BLaER1 treated with 17β-estradiol and CSF1 and Interleukin-3, amounts not matched to agents 10 nM and 100 nM (cell line): ENCODE data around the gene DPYD.
A peak's percentile ranks its signal among the peaks of the same experiment; 100 is the strongest.
"Not testable (repeated sequence)": the region's sequence is repeated elsewhere in the genome, so short reads cannot be mapped to it uniquely, and the experiment has no call there.

ENCODE experiments used
- H3K27ac ChIP-seq, 11 experiments: shearing (Covaris generic); formaldehyde crosslinking; 2 replicates each; pipeline ENCODE4 v1.8.1; 2022
- H3K27me3 ChIP-seq, 11 experiments: shearing (Covaris generic); formaldehyde crosslinking; 2 replicates each; pipeline ENCODE4 v1.8.1; 2022
- H3K36me3 ChIP-seq, 11 experiments: shearing (Covaris generic); formaldehyde crosslinking; 2 replicates each; pipeline ENCODE4 v1.8.1; 2022
- H3K4me1 ChIP-seq, 10 experiments: shearing (Covaris generic); formaldehyde crosslinking; 2 replicates each; pipeline ENCODE4 v1.8.1; 2022
- H3K4me2 ChIP-seq, 11 experiments: shearing (Covaris generic); formaldehyde crosslinking; 2 replicates each; pipeline ENCODE4 v1.8.1; 2022
- H3K4me3 ChIP-seq, 10 experiments: shearing (Covaris generic); formaldehyde crosslinking; 2 replicates each; pipeline ENCODE4 v1.8.1; 2022
- H3K9ac ChIP-seq, 11 experiments: shearing (Covaris generic); formaldehyde crosslinking; 2 replicates each; pipeline ENCODE4 v1.8.1; 2022
- H3K9me3 ChIP-seq, 11 experiments: shearing (Covaris generic); formaldehyde crosslinking; replicated peaks in 1 of 11; 2 replicates each; pipeline ENCODE4 v1.8.1; 2022
- H4K20me1 ChIP-seq, 11 experiments: shearing (Covaris generic); formaldehyde crosslinking; 2 replicates each; pipeline ENCODE4 v1.8.1; 2022
- Cebpa-rat ChIP-seq, 11 experiments: shearing (Covaris generic); IDR thresholded peaks; 2 replicates each; pipeline ENCODE4 v1.8.1; 2022

Gene DPYD

GRCh38 chr1:97350241-97350640 lies 570.6 kb downstream of the DPYD start:
- Histone ChIP-seq H3K27me3 (no peaks in the 10 kb centered on the region), H3K9me3 (no peaks in the 10 kb centered on the region), H3K9ac (no peak overlapping the region), H3K4me3 (no peak overlapping the region), H3K4me2 (no peak overlapping the region), H3K36me3 (peaks cover 0 to 15% (median 0%) of the 10 kb centered on the region in 11 experiments; a peak in 2 of 22 replicates), H4K20me1 (no peaks in the 10 kb centered on the region), H3K4me1 (peaks cover 0 to 8% (median 0%) of the 10 kb centered on the region in 10 experiments; a peak in 2 of 20 replicates), H3K27ac (no peak overlapping the region)
- no peak for TF ChIP-seq Cebpa-rat (IDR thresholded peaks at IDR 0.05)

DNA sequence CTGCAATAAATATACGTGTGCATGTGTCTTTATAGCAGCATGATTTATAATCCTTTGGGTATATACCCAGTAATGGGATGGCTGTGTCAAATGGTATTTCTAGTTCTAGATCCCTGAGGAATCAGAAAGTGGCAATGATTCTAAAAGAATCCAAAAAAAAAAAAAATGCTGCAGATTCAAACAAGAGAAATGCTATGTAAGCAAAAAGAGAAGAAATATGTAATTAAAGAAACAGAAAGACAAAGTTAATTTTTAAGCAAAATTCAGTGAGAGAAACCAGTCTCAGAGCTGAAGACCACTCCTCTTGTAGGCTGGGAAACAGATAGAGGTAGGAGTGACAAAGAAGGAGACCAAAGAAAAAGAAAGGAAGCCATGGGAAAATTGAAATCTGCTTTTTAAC lies 571.0 kb downstream of the DPYD start:
- H3K4me1 ChIP-seq, H3K4me2 ChIP-seq, H3K27ac ChIP-seq, H3K9me3 ChIP-seq, H3K27me3 ChIP-seq, H4K20me1 ChIP-seq, H3K9ac ChIP-seq, H3K4me3 ChIP-seq: not testable (repeated sequence)
- peaks cover 0 to 15% (median 0%) of the 10 kb centered on the region in 11 experiments; a peak in 2 of 22 replicates for H3K36me3 ChIP-seq

GRCh38 chr1:97348599-97349265 lies 572.1 kb downstream of the DPYD start:
- no peak overlapping the region for H3K4me3 ChIP-seq
- peaks cover 0 to 8% (median 0%) of the 10 kb centered on the region in 10 experiments; a peak in 2 of 20 replicates for H3K4me1 ChIP-seq
- no peak overlapping the region for H3K27ac ChIP-seq
- peaks cover 0 to 10% (median 0%) of the 10 kb centered on the region in 11 experiments; a peak in 1 of 22 replicates for H3K36me3 ChIP-seq
- no peaks in the 10 kb centered on the region for H3K27me3 ChIP-seq
- no peaks in the 10 kb centered on the region for H4K20me1 ChIP-seq
- TF ChIP-seq Cebpa-rat (IDR thresholded peaks at IDR 0.05) = no peak
- no peaks in the 10 kb centered on the region for H3K9me3 ChIP-seq
- no peak overlapping the region for H3K9ac ChIP-seq
- no peak overlapping the region for H3K4me2 ChIP-seq

GRCh38 chr1:97340951-97341350 lies 579.9 kb downstream of the DPYD start:
- no peaks in the 10 kb centered on the region for H4K20me1 ChIP-seq
- H3K9me3 ChIP-seq = no peaks in the 10 kb centered on the region
- H3K4me1 ChIP-seq = no peaks in the 10 kb centered on the region
- no peak overlapping the region for H3K4me3 ChIP-seq
- H3K27me3 ChIP-seq = no peaks in the 10 kb centered on the region
- H3K9ac ChIP-seq = no peak overlapping the region
- H3K4me2 ChIP-seq = no peak overlapping the region
- TF ChIP-seq Cebpa-rat (IDR thresholded peaks at IDR 0.05) = no peak
- H3K36me3 ChIP-seq = peaks cover 0 to 13% (median 0%) of the 10 kb centered on the region in 11 experiments; a peak in 2 of 22 replicates
- H3K27ac ChIP-seq = no peak overlapping the region

- Histone ChIP-seq H3K36me3 (peaks cover 0 to 13% (median 0%) of the 10 kb centered on the region in 11 experiments; a peak in 2 of 22 replicates), H3K9me3 (no peaks in the 10 kb centered on the region), H3K4me1 (no peaks in the 10 kb centered on the region), H3K9ac (no peak overlapping the region), H3K4me3 (no peak overlapping the region), H3K27me3 (no peaks in the 10 kb centered on the region), H3K27ac (no peak overlapping the region), H4K20me1 (no peaks in the 10 kb centered on the region), H3K4me2 (no peak overlapping the region)
- TF ChIP-seq Cebpa-rat (IDR thresholded peaks at IDR 0.05) = no peak; a peak in 1 of 22 replicates
Observed at GRCh38 chr1:97338347-97338746, 582.5 kb downstream of the DPYD start.

DNA sequence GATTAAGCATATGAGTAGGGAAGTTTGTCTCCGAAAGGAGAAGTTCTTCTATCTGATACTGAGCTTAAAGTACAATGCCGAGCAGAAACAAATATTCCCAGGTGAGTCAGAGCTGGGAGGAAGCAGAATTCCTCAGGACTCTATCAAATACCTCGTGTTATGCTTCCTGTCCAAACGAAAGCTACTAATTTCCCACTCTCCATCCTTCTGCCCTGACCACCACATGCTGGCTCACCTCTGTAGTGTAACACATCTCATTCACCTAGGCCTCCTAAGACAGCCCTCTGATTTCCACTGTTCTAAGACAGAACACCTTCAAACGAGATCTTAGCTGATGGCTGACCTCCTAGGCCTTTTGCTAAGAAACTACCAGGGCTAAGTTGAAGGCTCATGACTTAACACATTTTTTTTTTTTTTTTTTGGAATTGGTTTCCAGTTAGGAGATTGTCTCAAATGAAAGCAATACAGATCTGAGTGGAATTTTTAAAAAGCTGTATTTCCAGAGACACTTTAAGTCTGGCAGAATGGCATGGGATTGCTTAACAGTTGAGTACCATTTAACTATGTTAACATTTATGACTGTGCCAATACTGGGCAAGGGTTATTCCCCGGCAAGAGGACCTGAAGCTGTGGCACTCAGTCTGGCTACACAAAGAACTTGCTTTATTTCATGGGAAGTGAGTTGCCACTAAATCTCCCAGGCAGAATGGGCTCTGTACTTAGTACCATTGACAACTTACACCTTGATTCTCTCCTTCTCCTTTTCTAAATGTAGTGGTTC lies 583.4 kb downstream of the DPYD start:
- Histone ChIP-seq H3K27ac (no peak overlapping the region), H3K36me3 (peaks cover 0 to 13% (median 0%) of the 10 kb centered on the region in 11 experiments; a peak in 2 of 22 replicates), H3K4me1 (no peaks in the 10 kb centered on the region), H4K20me1 (no peaks in the 10 kb centered on the region), H3K9me3 (no peaks in the 10 kb centered on the region), H3K4me3 (no peak overlapping the region), H3K4me2 (no peak overlapping the region), H3K27me3 (no peaks in the 10 kb centered on the region), H3K9ac (no peak overlapping the region)
- TF ChIP-seq Cebpa-rat (IDR thresholded peaks at IDR 0.05) = no peak

GRCh38 chr1:97334454-97334853 lies 586.4 kb downstream of the DPYD start:
- Histone ChIP-seq H3K27me3 (no peaks in the 10 kb centered on the region), H3K9ac (no peak overlapping the region), H3K27ac (no peak overlapping the region), H3K4me1 (peaks cover 0 to 8% (median 0%) of the 10 kb centered on the region in 10 experiments; a peak in 6 of 20 replicates), H3K9me3 (no peaks in the 10 kb centered on the region), H4K20me1 (no peaks in the 10 kb centered on the region), H3K4me2 (no peak overlapping the region), H3K36me3 (peaks cover 0 to 7% (median 0%) of the 10 kb centered on the region in 11 experiments; a peak in 3 of 22 replicates), H3K4me3 (no peak overlapping the region)
- TF ChIP-seq Cebpa-rat (IDR thresholded peaks at IDR 0.05) = no peak

DNA sequence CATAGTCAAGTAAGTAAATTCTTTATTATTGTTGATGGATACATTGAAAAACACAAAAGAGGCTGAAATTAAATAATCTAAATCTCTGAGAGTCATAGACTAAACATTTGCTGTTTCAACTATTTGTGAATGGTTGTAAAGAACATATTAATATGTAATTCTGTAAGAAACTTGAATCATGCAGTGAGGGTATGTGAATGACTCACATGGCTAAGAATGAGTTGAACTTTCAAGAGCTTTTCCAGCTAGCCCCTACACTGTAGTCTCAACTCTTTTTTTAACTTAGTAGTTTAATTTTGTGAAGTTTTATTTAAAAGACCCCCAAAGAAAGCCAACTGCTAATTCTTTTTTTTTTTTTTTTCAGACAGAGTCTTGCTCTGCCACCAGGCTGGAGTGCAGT lies 588.1 kb downstream of the DPYD start:
- no peaks in the 10 kb centered on the region; a peak in 1 of 22 replicates for H3K36me3 ChIP-seq
- no peaks in the 10 kb centered on the region for H4K20me1 ChIP-seq
- H3K4me2 ChIP-seq = no peak overlapping the region
- TF ChIP-seq Cebpa-rat (IDR thresholded peaks at IDR 0.05) = no peak
- H3K9ac ChIP-seq = no peak overlapping the region
- no peak overlapping the region for H3K4me3 ChIP-seq
- peaks cover 0 to 8% (median 0%) of the 10 kb centered on the region in 10 experiments; a peak in 6 of 20 replicates for H3K4me1 ChIP-seq
- H3K27me3 ChIP-seq = no peaks in the 10 kb centered on the region
- H3K27ac ChIP-seq = no peak overlapping the region
- no peaks in the 10 kb centered on the region for H3K9me3 ChIP-seq

DNA sequence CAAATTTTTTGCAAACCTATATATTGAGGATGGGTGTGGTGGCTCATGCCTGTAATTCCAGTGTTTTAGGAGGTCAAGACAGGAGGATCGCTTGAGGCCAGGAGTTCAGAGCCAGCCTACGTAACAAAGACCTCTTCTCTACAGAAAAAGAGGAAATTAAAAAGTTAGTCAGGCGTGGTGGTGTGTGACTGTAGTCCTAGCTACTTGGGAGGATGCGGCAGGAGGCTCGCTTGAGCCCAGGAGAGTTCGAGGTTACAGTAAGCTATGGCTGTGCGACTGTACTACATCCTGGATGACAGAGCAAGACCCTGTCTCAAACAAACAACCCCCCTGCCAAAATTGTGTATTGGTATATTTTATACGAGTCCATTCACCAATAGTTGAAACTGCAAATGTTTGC lies 589.7 kb downstream of the DPYD start:
- Histone ChIP-seq H3K36me3 (no peaks in the 10 kb centered on the region; a peak in 1 of 22 replicates), H3K4me3 (no peak overlapping the region), H3K4me2 (0 out of 22 replicates have a peak overlapping the region, but pooled peaks of 1 of the 11 experiments have one; percentile 19), H3K9ac (no peak overlapping the region), H3K27me3 (no peaks in the 10 kb centered on the region), H3K4me1 (peaks cover 0 to 8% (median 0%) of the 10 kb centered on the region in 10 experiments; a peak in 6 of 20 replicates), H4K20me1 (no peaks in the 10 kb centered on the region), H3K9me3 (no peaks in the 10 kb centered on the region), H3K27ac (no peak overlapping the region)
- no peak for TF ChIP-seq Cebpa-rat (IDR thresholded peaks at IDR 0.05)
